ENCODE data around the gene SYDE2.

SYDE2 gene

DNA sequence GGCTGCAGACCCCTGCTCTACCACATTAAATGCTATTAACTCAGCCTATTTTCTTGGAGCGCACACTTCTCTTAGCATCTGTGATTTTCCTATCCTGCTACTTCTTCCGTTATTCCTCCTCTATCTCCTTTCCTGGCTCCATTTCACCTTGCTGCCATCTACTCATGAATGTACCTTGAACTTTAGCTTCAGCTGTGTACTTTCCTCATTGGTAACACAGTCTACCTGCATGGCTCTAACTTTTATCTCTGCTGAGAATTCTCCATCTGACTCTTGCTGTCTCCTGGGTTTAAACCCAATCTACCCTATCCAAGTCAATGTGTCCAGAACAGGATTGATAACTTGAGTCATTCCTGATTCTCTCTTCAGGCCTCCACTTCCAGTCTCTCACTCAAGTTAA lies 84.9 kb downstream of the SYDE2 start:
- H3K4me1 ChIP-seq, result no peaks in the 10 kb centered on the region
- TF ChIP-seq, protein P1, sequence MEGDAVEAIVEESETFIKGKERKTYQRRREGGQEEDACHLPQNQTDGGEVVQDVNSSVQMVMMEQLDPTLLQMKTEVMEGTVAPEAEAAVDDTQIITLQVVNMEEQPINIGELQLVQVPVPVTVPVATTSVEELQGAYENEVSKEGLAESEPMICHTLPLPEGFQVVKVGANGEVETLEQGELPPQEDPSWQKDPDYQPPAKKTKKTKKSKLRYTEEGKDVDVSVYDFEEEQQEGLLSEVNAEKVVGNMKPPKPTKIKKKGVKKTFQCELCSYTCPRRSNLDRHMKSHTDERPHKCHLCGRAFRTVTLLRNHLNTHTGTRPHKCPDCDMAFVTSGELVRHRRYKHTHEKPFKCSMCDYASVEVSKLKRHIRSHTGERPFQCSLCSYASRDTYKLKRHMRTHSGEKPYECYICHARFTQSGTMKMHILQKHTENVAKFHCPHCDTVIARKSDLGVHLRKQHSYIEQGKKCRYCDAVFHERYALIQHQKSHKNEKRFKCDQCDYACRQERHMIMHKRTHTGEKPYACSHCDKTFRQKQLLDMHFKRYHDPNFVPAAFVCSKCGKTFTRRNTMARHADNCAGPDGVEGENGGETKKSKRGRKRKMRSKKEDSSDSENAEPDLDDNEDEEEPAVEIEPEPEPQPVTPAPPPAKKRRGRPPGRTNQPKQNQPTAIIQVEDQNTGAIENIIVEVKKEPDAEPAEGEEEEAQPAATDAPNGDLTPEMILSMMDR (IDR thresholded peaks at IDR 0.05; ENCODE audit: low read depth, low read length), result no peak
- DNase-seq, result no peak

DNA sequence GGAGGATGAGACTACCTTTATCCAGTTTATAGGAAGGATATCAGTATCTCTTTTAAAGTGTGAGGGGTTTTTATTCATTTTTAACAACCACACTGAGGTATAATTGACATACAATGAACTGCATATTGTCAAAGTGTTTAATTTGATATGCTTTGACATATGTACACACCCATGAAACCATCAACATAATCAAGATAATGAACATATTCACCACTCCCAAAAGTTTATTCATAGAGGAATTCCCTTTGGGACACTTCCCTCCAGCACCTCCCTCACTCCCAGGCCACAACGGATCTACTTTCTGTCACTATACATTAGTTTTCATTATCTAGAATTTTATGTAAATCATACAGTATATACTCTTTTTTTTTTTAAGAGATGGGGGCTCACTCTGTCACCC lies 89.1 kb downstream of the SYDE2 start:
- no peaks in the 10 kb centered on the region for H3K27me3 ChIP-seq
- H3K4me3 ChIP-seq (ENCODE audit: low read depth, low read length), result no peak overlapping the region
- H3K9me3 ChIP-seq, result no peaks in the 10 kb centered on the region
- no peak for DNase-seq
- TF ChIP-seq, protein P1 (IDR thresholded peaks at IDR 0.05; ENCODE audit: low read depth, low read length), result no peak
- no peaks in the 10 kb centered on the region for H3K4me1 ChIP-seq
- no peaks in the 10 kb centered on the region for H3K36me3 ChIP-seq

More for the DNA sequence above, 84.9 kb downstream of the SYDE2 start:
- H3K9me3 ChIP-seq, result no peaks in the 10 kb centered on the region
- peaks cover 2% of the 10 kb centered on the region; the same call in 1 of the 2 replicates for H3K27me3 ChIP-seq
- H3K36me3 ChIP-seq, result no peaks in the 10 kb centered on the region
- no peak overlapping the region for H3K4me3 ChIP-seq (ENCODE audit: low read depth, low read length)

DNA sequence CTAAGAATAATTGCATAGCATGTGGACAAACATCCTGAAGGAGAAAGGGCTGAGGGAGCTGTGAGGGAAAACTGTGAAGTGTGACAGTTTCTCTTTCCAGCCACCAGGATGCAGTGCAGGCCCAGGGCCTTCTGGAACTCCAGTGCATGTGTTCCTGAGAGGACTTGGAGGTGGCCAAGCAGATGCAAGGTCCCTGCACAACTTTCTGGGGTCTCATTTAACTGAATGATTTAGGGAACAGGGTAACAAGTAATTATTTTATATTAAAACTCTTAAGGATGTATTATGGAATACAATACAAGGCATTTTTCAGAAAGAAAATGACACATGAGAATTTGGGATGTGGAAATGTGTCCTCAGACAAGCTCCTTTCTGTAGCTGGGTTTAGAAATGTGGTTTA lies 91.3 kb downstream of the SYDE2 start:
- H3K9me3 ChIP-seq, result no peaks in the 10 kb centered on the region
- H3K4me3 ChIP-seq (ENCODE audit: low read depth, low read length), result no peak overlapping the region
- DNase-seq, result peak; percentile 28
- H3K36me3 ChIP-seq, result no peaks in the 10 kb centered on the region
- TF ChIP-seq, protein P1 (IDR thresholded peaks at IDR 0.05; ENCODE audit: low read depth, low read length), result peak; percentile 59
- H3K4me1 ChIP-seq, result no peaks in the 10 kb centered on the region
- H3K27me3 ChIP-seq, result no peaks in the 10 kb centered on the region
